Parathyroid adenoma (tissue), 2 donors: ENCODE results near the gene ANKFY1.

ENCODE experiments used
- H2AFZ ChIP-seq: fragments of 300-600 bp; sonication (generic); one replicate; pipeline ENCODE4 v1.7.0; 2017; ENCODE audit warnings: antibody characterized with exemption, mild to moderate bottlenecking
- H3K27ac ChIP-seq: fragments of 300-600 bp; sonication (generic); one replicate; pipeline ENCODE4 v1.7.0; 2017
- H3K27me3 ChIP-seq: fragments of 300-600 bp; sonication (generic); one replicate; pipeline ENCODE4 v1.7.0; 2017; ENCODE audit warnings: low read length; ENCODE audit not compliant: control insufficient read depth, insufficient read depth
- H3K36me3 ChIP-seq: fragments of 300-600 bp; sonication (generic); one replicate; pipeline ENCODE4 v1.7.0; 2017; ENCODE audit warnings: low read length; ENCODE audit not compliant: control insufficient read depth, insufficient read depth
- H3K4me1 ChIP-seq: fragments of 300-600 bp; sonication (generic); one replicate; pipeline ENCODE4 v1.7.0; 2017; ENCODE audit warnings: control low read depth
- H3K4me2 ChIP-seq: fragments of 300-600 bp; sonication (generic); one replicate; pipeline ENCODE4 v1.7.0; 2017; ENCODE audit warnings: low read length
- H3K4me3 ChIP-seq: fragments of 300-600 bp; sonication (generic); one replicate; pipeline ENCODE4 v1.7.0; 2017; ENCODE audit warnings: low read depth, low read length
- H3K79me2 ChIP-seq: fragments of 300-600 bp; sonication (generic); one replicate; pipeline ENCODE4 v1.7.0; 2017; ENCODE audit warnings: control low read depth
- H3K9ac ChIP-seq: fragments of 300-600 bp; sonication (generic); one replicate; pipeline ENCODE4 v1.7.0; 2017; ENCODE audit warnings: mild to moderate bottlenecking
- H3K9me3 ChIP-seq: fragments of 300-600 bp; sonication (generic); one replicate; pipeline ENCODE4 v1.7.0; 2017; ENCODE audit warnings: low read length; ENCODE audit not compliant: control insufficient read depth
- CTCF ChIP-seq: fragments of 300-600 bp; sonication (generic); IDR thresholded peaks from one replicate; pipeline ENCODE4 v1.7.0; 2017; ENCODE audit warnings: antibody characterized with exemption, mild to moderate bottlenecking
- donor health status: primary hyperparathyroidism.

ANKFY1 gene

GRCh38 chr17:4221163-4221562, 42.6 kb downstream of the ANKFY1 start:
- Histone ChIP-seq H2AFZ (no peak overlapping the region), H3K4me2 (no peak overlapping the region), H3K79me2 (no peaks in the 10 kb centered on the region), H3K27ac (no peak overlapping the region), H3K9ac (no peak overlapping the region), H3K9me3 (no peaks in the 10 kb centered on the region), H3K36me3 (no peaks in the 10 kb centered on the region), H3K4me1 (no peaks in the 10 kb centered on the region), H3K4me3 (no peak overlapping the region), H3K27me3 (no peaks in the 10 kb centered on the region)
- no peak for TF ChIP-seq CTCF

GRCh38 chr17:4220655-4221054, 43.1 kb downstream of the ANKFY1 start:
- no peak for TF ChIP-seq CTCF
- Histone ChIP-seq H3K9me3 (no peaks in the 10 kb centered on the region), H3K36me3 (no peaks in the 10 kb centered on the region), H3K4me1 (no peaks in the 10 kb centered on the region), H3K9ac (no peak overlapping the region), H2AFZ (no peak overlapping the region), H3K27me3 (no peaks in the 10 kb centered on the region), H3K79me2 (no peaks in the 10 kb centered on the region), H3K27ac (no peak overlapping the region), H3K4me2 (no peak overlapping the region), H3K4me3 (no peak overlapping the region)

GRCh38 chr17:4219241-4219640, 44.5 kb downstream of the ANKFY1 start:
- Histone ChIP-seq H3K27me3 (no peaks in the 10 kb centered on the region), H3K4me1 (no peaks in the 10 kb centered on the region), H3K79me2 (peaks cover 2% of the 10 kb centered on the region), H3K9ac (no peak overlapping the region), H3K4me3 (no peak overlapping the region), H3K9me3 (no peaks in the 10 kb centered on the region), H3K36me3 (no peaks in the 10 kb centered on the region), H3K27ac (no peak overlapping the region), H3K4me2 (no peak overlapping the region), H2AFZ (no peak overlapping the region)
- no peak for TF ChIP-seq CTCF

- Histone ChIP-seq H2AFZ (no peak overlapping the region), H3K36me3 (no peaks in the 10 kb centered on the region), H3K27ac (no peak overlapping the region), H3K4me3 (no peak overlapping the region), H3K4me2 (no peak overlapping the region), H3K79me2 (peaks cover 5% of the 10 kb centered on the region), H3K9ac (no peak overlapping the region), H3K27me3 (no peaks in the 10 kb centered on the region), H3K9me3 (no peaks in the 10 kb centered on the region), H3K4me1 (no peaks in the 10 kb centered on the region)
- no peak for TF ChIP-seq CTCF
These were observed 47.8 kb downstream of the ANKFY1 start for GRCh38 chr17:4215882-4216570.

- TF ChIP-seq CTCF = no peak
- H3K4me2 ChIP-seq = no peak overlapping the region
- H3K27ac ChIP-seq = no peak overlapping the region
- H3K4me3 ChIP-seq = no peak overlapping the region
- no peaks in the 10 kb centered on the region for H3K36me3 ChIP-seq
- peaks cover 5% of the 10 kb centered on the region for H3K79me2 ChIP-seq
- H3K4me1 ChIP-seq = no peaks in the 10 kb centered on the region
- H2AFZ ChIP-seq = no peak overlapping the region
- H3K27me3 ChIP-seq = no peaks in the 10 kb centered on the region
- H3K9me3 ChIP-seq = no peaks in the 10 kb centered on the region
- no peak overlapping the region for H3K9ac ChIP-seq
These were observed 49.6 kb downstream of the ANKFY1 start for GRCh38 chr17:4214157-4214556.
